DND-41 (cell line): ENCODE results near the gene LRIT3.

Source experiments
- ATAC-seq: fragments of 200-7000 bp; cut with Tn5 transposase; 3 replicates; pipeline ENCODE4 v1.9.1; 2021; ENCODE audit warnings: low read depth; ENCODE audit not compliant: insufficient read depth
- DNase-seq: peaks from one replicate; pipeline ENCODE4 v3.0.0-alpha.2; 2020
- H2AFZ ChIP-seq: 2 replicates; pipeline ENCODE4 v1.6.0; 2012; ENCODE audit warnings: low read depth, low read length
- H3K27ac ChIP-seq: 2 replicates; pipeline ENCODE4 v1.5.1; 2012; ENCODE audit warnings: low read length, inconsistent platforms
- H3K27me3 ChIP-seq: fragments of 200-600 bp; sonication (generic); 2 replicates; pipeline ENCODE4 v1.6.0; 2012; ENCODE audit warnings: low read length, mild to moderate bottlenecking, inconsistent platforms; ENCODE audit not compliant: insufficient read depth, poor library complexity
- H3K36me3 ChIP-seq: 2 replicates; pipeline ENCODE4 v1.5.1; 2012; ENCODE audit warnings: low read length, inconsistent platforms; ENCODE audit not compliant: insufficient read depth
- H3K4me1 ChIP-seq: 2 replicates; pipeline ENCODE4 v1.5.1; 2012; ENCODE audit warnings: mild to moderate bottlenecking, low read length; ENCODE audit not compliant: insufficient read depth
- H3K4me2 ChIP-seq: 2 replicates; pipeline ENCODE4 v1.6.0; 2012; ENCODE audit warnings: mild to moderate bottlenecking, moderate library complexity, low read length, inconsistent platforms; ENCODE audit not compliant: insufficient read depth
- H3K4me3 ChIP-seq, 2 experiments: fragments of 200-600 bp in 1 of 2; shearing (Covaris generic) in 1 of 2; 2 replicates each; pipeline ENCODE4 v1.5.1; 2012 to 2016; ENCODE audit warnings: inconsistent platforms in 2 of 2, low read length in 2 of 2, mild to moderate bottlenecking in 2 of 2, low read depth in 1 of 2, moderate library complexity in 1 of 2
- H3K79me2 ChIP-seq: 2 replicates; pipeline ENCODE4 v1.6.0; 2012; ENCODE audit warnings: low read length, inconsistent platforms; ENCODE audit not compliant: insufficient read depth
- H3K9ac ChIP-seq: 2 replicates; pipeline ENCODE4 v1.6.0; 2012; ENCODE audit warnings: low read depth, mild to moderate bottlenecking, inconsistent platforms, low read length, moderate library complexity
- H3K9me3 ChIP-seq: 2 replicates; pipeline ENCODE4 v1.5.1; 2012; ENCODE audit warnings: low read length, moderate library complexity, mild to moderate bottlenecking, inconsistent platforms; ENCODE audit not compliant: insufficient read depth, severe bottlenecking
- H4K20me1 ChIP-seq: 2 replicates; pipeline ENCODE4 v1.6.0; 2012; ENCODE audit warnings: low read length; ENCODE audit not compliant: insufficient read depth
- EZH2 ChIP-seq: IDR thresholded peaks from 3 replicates; pipeline ENCODE4 v1.6.1; 2012; ENCODE audit warnings: borderline replicate concordance, low read depth, mild to moderate bottlenecking, moderate library complexity, low read length, inconsistent platforms; ENCODE audit not compliant: severe bottlenecking
- TF ChIP-seq, protein P1 (sequence below): IDR thresholded peaks from 2 replicates; pipeline ENCODE4 v1.5.1; 2012; ENCODE audit warnings: borderline replicate concordance, low read length, moderate library complexity, mild to moderate bottlenecking; ENCODE audit not compliant: poor library complexity, severe bottlenecking; ENCODE audit errors: extremely low read depth

LRIT3 gene

DNA sequence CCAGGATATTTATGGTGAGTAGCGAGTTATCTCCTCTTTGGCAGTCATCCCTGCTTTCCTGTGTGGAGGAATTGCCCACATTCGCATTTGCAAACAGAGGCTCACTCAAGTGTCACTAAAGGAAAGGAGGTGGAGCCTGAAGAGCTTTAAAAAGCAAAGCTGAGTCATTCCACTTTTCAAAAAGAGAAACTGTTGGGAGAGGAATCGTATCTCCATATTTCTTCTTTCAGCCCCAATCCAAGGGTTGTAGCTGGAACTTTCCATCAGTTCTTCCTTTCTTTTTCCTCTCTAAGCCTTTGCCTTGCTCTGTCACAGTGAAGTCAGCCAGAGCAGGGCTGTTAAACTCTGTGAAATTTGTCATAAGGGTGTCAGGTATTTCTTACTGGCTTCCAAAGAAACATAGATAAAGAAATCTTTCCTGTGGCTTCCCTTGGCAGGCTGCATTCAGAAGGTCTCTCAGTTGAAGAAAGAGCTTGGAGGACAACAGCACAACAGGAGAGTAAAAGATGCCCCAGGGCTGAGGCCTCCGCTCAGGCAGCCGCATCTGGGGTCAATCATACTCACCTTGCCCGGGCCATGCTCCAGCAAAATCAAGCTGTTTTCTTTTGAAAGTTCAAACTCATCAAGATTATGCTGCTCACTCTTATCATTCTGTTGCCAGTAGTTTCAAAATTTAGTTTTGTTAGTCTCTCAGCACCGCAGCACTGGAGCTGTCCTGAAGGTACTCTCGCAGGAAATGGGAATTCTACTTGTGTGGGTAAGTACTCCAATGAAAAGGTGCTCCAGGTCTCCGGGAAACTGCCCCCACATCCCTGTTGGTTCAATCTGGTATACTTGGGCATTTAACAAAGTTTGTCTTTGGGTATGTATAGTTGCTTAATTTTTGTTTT, 65.0 kb downstream of the LRIT3 start, which contains the start of gene EGF:
EGF (plus strand) TSS at position 178 of the 890 bp plus-strand sequence; CDS start at position 631, 453 bp downstream.
- H3K27ac ChIP-seq: no peak within 1 kb of the TSS
- no peaks in the 10 kb centered on the region for H4K20me1 ChIP-seq
- no peak within 1 kb of the TSS for H3K4me2 ChIP-seq
- no peaks in the 10 kb centered on the region for H3K36me3 ChIP-seq
- H3K4me3 ChIP-seq: no peak within 1 kb of the TSS
- H3K79me2 ChIP-seq: no peaks in the 10 kb centered on the region
- H3K27me3 ChIP-seq: peaks cover 18% of the 10 kb centered on the region
- no peak for ATAC-seq
- no peak for DNase-seq
- H3K4me1 ChIP-seq: no peaks in the 10 kb centered on the region
- H2AFZ ChIP-seq: no peak within 1 kb of the TSS
- H3K9me3 ChIP-seq: no peaks in the 10 kb centered on the region
- TF ChIP-seq EZH2: no peak
- TF ChIP-seq, protein P1, sequence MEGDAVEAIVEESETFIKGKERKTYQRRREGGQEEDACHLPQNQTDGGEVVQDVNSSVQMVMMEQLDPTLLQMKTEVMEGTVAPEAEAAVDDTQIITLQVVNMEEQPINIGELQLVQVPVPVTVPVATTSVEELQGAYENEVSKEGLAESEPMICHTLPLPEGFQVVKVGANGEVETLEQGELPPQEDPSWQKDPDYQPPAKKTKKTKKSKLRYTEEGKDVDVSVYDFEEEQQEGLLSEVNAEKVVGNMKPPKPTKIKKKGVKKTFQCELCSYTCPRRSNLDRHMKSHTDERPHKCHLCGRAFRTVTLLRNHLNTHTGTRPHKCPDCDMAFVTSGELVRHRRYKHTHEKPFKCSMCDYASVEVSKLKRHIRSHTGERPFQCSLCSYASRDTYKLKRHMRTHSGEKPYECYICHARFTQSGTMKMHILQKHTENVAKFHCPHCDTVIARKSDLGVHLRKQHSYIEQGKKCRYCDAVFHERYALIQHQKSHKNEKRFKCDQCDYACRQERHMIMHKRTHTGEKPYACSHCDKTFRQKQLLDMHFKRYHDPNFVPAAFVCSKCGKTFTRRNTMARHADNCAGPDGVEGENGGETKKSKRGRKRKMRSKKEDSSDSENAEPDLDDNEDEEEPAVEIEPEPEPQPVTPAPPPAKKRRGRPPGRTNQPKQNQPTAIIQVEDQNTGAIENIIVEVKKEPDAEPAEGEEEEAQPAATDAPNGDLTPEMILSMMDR: no peak
- H3K9ac ChIP-seq: no peak within 1 kb of the TSS

DNA sequence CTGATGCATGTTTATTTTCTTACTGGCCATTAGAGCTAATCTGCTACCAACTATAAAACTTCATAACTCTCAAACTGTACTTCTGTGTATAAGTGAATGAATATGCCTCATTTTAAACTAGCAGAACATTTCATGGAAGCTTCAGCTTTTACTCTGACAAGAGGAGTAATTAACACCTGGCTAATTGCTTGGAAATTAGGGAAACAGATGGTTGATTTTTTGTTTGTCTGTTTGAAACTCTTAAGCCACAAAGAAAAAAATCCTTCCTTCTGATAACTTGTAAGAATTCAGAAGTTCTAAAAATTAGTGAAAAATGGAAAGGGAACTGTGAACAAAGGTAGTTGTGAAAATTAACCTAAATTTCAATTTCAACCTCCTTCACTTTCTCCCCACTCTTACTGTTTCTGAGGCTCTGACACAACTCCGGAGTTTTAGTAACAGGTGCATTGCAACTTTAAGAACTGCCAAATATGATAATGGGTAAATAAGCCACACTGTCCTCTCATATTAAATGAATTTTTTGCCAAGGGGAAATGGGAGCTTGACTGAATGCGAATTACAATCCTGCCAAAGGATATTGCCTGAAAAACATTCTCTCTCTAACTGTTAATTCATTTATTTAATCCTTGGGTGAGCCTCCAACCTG, 65.8 kb downstream of the LRIT3 start:
- Histone ChIP-seq H3K36me3 (no peaks in the 10 kb centered on the region), H3K4me3 (no peak overlapping the region), H4K20me1 (no peaks in the 10 kb centered on the region), H3K27me3 (peaks cover 18% of the 10 kb centered on the region), H3K9ac (no peak overlapping the region), H3K27ac (no peak overlapping the region), H3K79me2 (no peaks in the 10 kb centered on the region), H3K4me2 (no peak overlapping the region), H2AFZ (no peak overlapping the region), H3K4me1 (no peaks in the 10 kb centered on the region), H3K9me3 (no peaks in the 10 kb centered on the region)
- DNase-seq: no peak
- no peak for ATAC-seq
- TF ChIP-seq, protein P1: no peak
- TF ChIP-seq EZH2: no peak

GRCh38 chr4:109914322-109914721, 66.4 kb downstream of the LRIT3 start:
- Histone ChIP-seq H3K9ac (no peak overlapping the region), H3K9me3 (no peaks in the 10 kb centered on the region), H2AFZ (no peak overlapping the region), H3K27ac (no peak overlapping the region), H3K4me2 (no peak overlapping the region), H3K27me3 (peaks cover 18% of the 10 kb centered on the region), H3K79me2 (no peaks in the 10 kb centered on the region), H3K4me3 (no peak overlapping the region), H3K36me3 (no peaks in the 10 kb centered on the region), H4K20me1 (no peaks in the 10 kb centered on the region), H3K4me1 (no peaks in the 10 kb centered on the region)
- DNase-seq: no peak
- ATAC-seq: no peak
- TF ChIP-seq, protein P1: no peak
- no peak for TF ChIP-seq EZH2
